Transverse colon (tissue), 4 donors: ENCODE data around the gene LILRB1.

Experiments
- CTCF ChIP-seq, 5 experiments: fragments of 200-600 bp in 3 of 5; fragments of 450-650 bp in 2 of 5; sonication (generic) in 3 of 5; IDR thresholded peaks; 1 replicate in 2 of 5; 2 replicates in 3 of 5; pipeline ENCODE4 v1.5.1; 2016 to 2017; ENCODE audit warnings: antibody characterized with exemption in 5 of 5, inconsistent platforms in 3 of 5, mild to moderate bottlenecking in 2 of 5, moderate library complexity in 1 of 5
- POLR2AphosphoS5 ChIP-seq, 3 donors: sonication (generic); formaldehyde crosslinking; IDR thresholded peaks; one replicate each; pipeline ENCODE4 v1.6.1; 2016; ENCODE audit warnings: antibody characterized with exemption in 3 of 3

- TF ChIP-seq CTCF (IDR thresholded peaks at IDR 0.05): no peak
- TF ChIP-seq POLR2AphosphoS5 (IDR thresholded peaks at IDR 0.05): no peak
Measured at GRCh38 chr19:54644056-54644455, 13.8 kb downstream of the LILRB1 start.
